Measurements from ENCODE around the gene MLLT10. TPM values are rescaled to one million over a fixed set of nuclear protein-coding genes. Genes with fewer than 3 reads are reported as not detected.

The MLLT10 gene
- total and polyA plus RNA-seq, 9 of the 15 experiments (the other 6 are each of a cell fraction or from before 2014, with no cell fraction given), result 18.8 to 81.4 (median 64.2) TPM

DNA sequence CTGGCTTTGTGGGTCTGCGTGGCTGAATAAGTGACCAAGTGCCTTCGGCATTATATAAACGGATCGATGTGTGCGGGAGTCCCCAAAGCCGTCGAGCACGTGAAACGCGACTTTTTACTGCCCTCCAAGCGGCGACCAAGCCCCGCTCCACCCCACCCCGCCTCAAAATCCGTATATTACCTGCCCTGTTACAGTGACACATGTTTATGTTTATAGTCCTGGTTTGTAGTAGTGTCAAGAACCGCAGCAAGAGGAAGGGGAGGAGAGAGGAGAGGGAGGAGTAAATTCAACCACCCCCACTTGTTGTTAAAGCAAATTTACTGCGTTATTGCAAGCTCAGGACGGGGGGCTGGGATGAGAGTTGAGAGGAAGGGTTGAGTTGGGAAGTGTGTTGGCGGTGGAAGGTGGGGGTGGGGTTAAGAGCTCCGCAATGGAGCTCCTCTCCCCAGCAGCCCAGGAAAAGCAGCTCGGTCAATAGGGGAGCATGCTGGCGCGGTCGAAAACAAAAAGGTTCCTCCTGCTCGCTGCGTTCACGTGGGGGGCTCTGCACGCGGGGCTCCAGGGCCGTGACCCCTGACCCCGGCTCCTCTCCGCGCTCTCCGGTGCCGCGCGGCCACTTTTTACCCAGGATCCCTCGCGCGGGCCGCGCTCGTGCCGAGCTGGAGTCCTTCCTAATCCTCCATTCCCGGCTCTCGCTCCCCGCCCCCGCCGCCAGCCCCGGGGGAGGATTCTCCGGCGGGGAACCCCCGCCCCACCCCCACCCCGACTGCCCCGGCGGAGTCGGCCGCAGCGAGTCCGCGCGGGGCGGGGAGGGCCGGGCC, 8.5 kb upstream of the MLLT10 start, which contains the start of gene SKIDA1 (continued):
- TF ChIP-seq, protein P1, sequence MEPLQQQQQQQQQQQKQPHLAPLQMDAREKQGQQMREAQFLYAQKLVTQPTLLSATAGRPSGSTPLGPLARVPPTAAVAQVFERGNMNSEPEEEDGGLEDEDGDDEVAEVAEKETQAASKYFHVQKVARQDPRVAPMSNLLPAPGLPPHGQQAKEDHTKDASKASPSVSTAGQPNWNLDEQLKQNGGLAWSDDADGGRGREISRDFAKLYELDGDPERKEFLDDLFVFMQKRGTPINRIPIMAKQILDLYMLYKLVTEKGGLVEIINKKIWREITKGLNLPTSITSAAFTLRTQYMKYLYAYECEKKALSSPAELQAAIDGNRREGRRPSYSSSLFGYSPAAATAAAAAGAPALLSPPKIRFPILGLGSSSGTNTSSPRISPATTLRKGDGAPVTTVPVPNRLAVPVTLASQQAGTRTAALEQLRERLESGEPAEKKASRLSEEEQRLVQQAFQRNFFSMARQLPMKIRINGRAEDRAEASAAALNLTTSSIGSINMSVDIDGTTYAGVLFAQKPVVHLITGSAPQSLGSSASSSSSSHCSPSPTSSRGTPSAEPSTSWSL (CRISPR knock-in tag; IDR thresholded peaks at IDR 0.05; ENCODE audit: borderline replicate concordance), result no peak
- TF ChIP-seq NCOA6 (IDR thresholded peaks at IDR 0.05) (no peak), KLF1 (tag; IDR thresholded peaks at IDR 0.05) (no peak), ZNF507 (tag; conservative IDR thresholded peaks at IDR 0.05) (no peak), ZFP1 (CRISPR knock-in tag; IDR thresholded peaks at IDR 0.05) (no peak), MXI1 (IDR thresholded peaks at IDR 0.05; ENCODE audit: low read depth, low read length) (no peak), COPS2 (conservative IDR thresholded peaks at IDR 0.05) (no peak), WHSC1 (IDR thresholded peaks at IDR 0.05; ENCODE audit: low read length) (no peak), RUNX1 (IDR thresholded peaks at IDR 0.05; ENCODE audit: low read depth) (no peak), SRSF7 (optimal IDR thresholded peaks at IDR 0.05; ENCODE audit: low read depth, low read length) (no peak), ZNF324 (CRISPR knock-in tag; IDR thresholded peaks at IDR 0.05) (no peak), HDAC2 (IDR thresholded peaks at IDR 0.05) (peak; percentile 85), XRCC5 (IDR thresholded peaks at IDR 0.05; ENCODE audit: low read depth, low read length) (peak; percentile 82; the same call in 1 of the 2 replicates), STAT5A (IDR thresholded peaks at IDR 0.05; ENCODE audit: borderline replicate concordance, low read length) (peak; percentile 22; the same call in 1 of the 2 replicates), DIDO1 (tag; IDR thresholded peaks at IDR 0.05; ENCODE audit: low read depth) (no peak), HCFC1 (IDR thresholded peaks at IDR 0.05; ENCODE audit: low read depth, low read length) (no peak)
- TF ChIP-seq, protein P2, sequence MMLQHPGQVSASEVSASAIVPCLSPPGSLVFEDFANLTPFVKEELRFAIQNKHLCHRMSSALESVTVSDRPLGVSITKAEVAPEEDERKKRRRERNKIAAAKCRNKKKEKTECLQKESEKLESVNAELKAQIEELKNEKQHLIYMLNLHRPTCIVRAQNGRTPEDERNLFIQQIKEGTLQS (IDR thresholded peaks at IDR 0.05), result no peak; the same call in 1 of the 2 replicates
- TF ChIP-seq, protein P2 (CRISPR knock-in tag; conservative IDR thresholded peaks at IDR 0.05), result no peak
- TF ChIP-seq, protein P3, sequence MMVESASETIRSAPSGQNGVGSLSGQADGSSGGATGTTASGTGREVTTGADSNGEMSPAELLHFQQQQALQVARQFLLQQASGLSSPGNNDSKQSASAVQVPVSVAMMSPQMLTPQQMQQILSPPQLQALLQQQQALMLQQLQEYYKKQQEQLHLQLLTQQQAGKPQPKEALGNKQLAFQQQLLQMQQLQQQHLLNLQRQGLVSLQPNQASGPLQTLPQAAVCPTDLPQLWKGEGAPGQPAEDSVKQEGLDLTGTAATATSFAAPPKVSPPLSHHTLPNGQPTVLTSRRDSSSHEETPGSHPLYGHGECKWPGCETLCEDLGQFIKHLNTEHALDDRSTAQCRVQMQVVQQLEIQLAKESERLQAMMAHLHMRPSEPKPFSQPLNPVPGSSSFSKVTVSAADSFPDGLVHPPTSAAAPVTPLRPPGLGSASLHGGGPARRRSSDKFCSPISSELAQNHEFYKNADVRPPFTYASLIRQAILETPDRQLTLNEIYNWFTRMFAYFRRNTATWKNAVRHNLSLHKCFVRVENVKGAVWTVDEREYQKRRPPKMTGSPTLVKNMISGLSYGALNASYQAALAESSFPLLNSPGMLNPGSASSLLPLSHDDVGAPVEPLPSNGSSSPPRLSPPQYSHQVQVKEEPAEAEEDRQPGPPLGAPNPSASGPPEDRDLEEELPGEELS (CRISPR knock-in tag; IDR thresholded peaks at IDR 0.05; ENCODE audit: borderline replicate concordance), result 0 out of 2 replicates have a peak, but pooled peaks have one; percentile 80
- TF ChIP-seq, protein P4, sequence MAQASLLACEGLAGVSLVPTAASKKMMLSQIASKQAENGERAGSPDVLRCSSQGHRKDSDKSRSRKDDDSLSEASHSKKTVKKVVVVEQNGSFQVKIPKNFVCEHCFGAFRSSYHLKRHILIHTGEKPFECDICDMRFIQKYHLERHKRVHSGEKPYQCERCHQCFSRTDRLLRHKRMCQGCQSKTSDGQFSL (CRISPR knock-in tag; IDR thresholded peaks at IDR 0.05), result no peak
- TF ChIP-seq, protein P4 (tag; IDR thresholded peaks at IDR 0.05), result no peak
- TF ChIP-seq, protein P5, sequence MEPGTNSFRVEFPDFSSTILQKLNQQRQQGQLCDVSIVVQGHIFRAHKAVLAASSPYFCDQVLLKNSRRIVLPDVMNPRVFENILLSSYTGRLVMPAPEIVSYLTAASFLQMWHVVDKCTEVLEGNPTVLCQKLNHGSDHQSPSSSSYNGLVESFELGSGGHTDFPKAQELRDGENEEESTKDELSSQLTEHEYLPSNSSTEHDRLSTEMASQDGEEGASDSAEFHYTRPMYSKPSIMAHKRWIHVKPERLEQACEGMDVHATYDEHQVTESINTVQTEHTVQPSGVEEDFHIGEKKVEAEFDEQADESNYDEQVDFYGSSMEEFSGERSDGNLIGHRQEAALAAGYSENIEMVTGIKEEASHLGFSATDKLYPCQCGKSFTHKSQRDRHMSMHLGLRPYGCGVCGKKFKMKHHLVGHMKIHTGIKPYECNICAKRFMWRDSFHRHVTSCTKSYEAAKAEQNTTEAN (CRISPR knock-in tag; IDR thresholded peaks at IDR 0.05), result no peak
